Suprapubic skin (tissue), 4 donors: ENCODE results near the gene SLC22A23. TPM values are rescaled to one million over a fixed set of nuclear protein-coding genes. Genes with fewer than 3 reads are reported as not detected.

Experiments
- DNase-seq, 2 donors: peaks; one replicate each; pipeline ENCODE4 v3.0.0-alpha.2; 2019; ENCODE audit warnings: low spot score in 2 of 2
- H3K27ac ChIP-seq: fragments of 200-600 bp; sonication (generic); one replicate; pipeline ENCODE4 v1.5.1; 2019
- H3K27me3 ChIP-seq: fragments of 200-600 bp; sonication (generic); one replicate; pipeline ENCODE4 v1.5.1; 2019
- H3K36me3 ChIP-seq: fragments of 200-600 bp; sonication (generic); one replicate; pipeline ENCODE4 v1.5.1; 2019
- H3K4me1 ChIP-seq: fragments of 200-600 bp; sonication (generic); one replicate; pipeline ENCODE4 v1.5.1; 2019
- H3K4me3 ChIP-seq: fragments of 200-600 bp; sonication (generic); one replicate; pipeline ENCODE4 v1.5.1; 2019; ENCODE audit warnings: mild to moderate bottlenecking
- H3K9me3 ChIP-seq: fragments of 200-600 bp; sonication (generic); one replicate; pipeline ENCODE4 v1.5.1; 2019
- CTCF ChIP-seq, 2 donors: fragments of 200-600 bp in 1 of 2; fragments of 450-650 bp in 1 of 2; sonication (generic) in 1 of 2; IDR thresholded peaks; one replicate each; pipeline ENCODE4 v1.5.1; 2016 to 2019; ENCODE audit warnings: antibody characterized with exemption in 2 of 2, mild to moderate bottlenecking in 1 of 2, moderate library complexity in 1 of 2
- EP300 ChIP-seq: sonication (generic); formaldehyde crosslinking; IDR thresholded peaks from one replicate; pipeline ENCODE4 v1.6.1; 2017; ENCODE audit warnings: antibody characterized with exemption
- POLR2A ChIP-seq, 2 donors: fragments of 450-650 bp; IDR thresholded peaks; one replicate each; pipeline ENCODE4 v1.6.1; 2017; ENCODE audit warnings: antibody characterized with exemption in 2 of 2, mild to moderate bottlenecking in 2 of 2, moderate library complexity in 2 of 2
- POLR2AphosphoS5 ChIP-seq, 3 donors: sonication (generic); formaldehyde crosslinking; IDR thresholded peaks; one replicate each; pipeline ENCODE4 v1.6.1; 2017; ENCODE audit warnings: antibody characterized with exemption in 3 of 3
- WGBS: methylation state at CpG from one replicate; pipeline ENCODE4 v1.1.5; 2018; 5-methylcytosine and 5-hydroxymethylcytosine counted together
- total RNA-seq, 4 donors: library from RNA; depleted of rRNA; stranded (reverse); fragments of >200 nt; gene quantifications; one replicate each; pipeline ENCODE4 v1.1.0, GENCODE V29; 2016

SLC22A23 gene
- total RNA-seq, 4 donors from 2014 or later: 38.2 to 59.8 (median 48.1) TPM

- TF ChIP-seq POLR2A (IDR thresholded peaks at IDR 0.05) (no peak), CTCF (IDR thresholded peaks at IDR 0.05) (no peak), POLR2AphosphoS5 (IDR thresholded peaks at IDR 0.05) (no peak), EP300 (no peak)
- 59% methylated on average over 25 of the region's 26 CpGs for WGBS
- H3K9me3 ChIP-seq: no peaks in the 10 kb centered on the region
- H3K27me3 ChIP-seq: no peaks in the 10 kb centered on the region
- peaks cover 27% of the 10 kb centered on the region for H3K4me1 ChIP-seq
- H3K4me3 ChIP-seq: no peak overlapping the region
- no peaks in the 10 kb centered on the region for H3K36me3 ChIP-seq
- H3K27ac ChIP-seq: no peak overlapping the region
- no peak for DNase-seq
These were observed 18.4 kb downstream of the SLC22A23 start for GRCh38 chr6:3438190-3439167.

- H3K36me3 ChIP-seq: no peaks in the 10 kb centered on the region
- DNase-seq: no peak
- H3K27ac ChIP-seq: peak overlapping the region; percentile 84
- H3K9me3 ChIP-seq: no peaks in the 10 kb centered on the region
- H3K4me1 ChIP-seq: peaks cover 45% of the 10 kb centered on the region
- no peak for TF ChIP-seq POLR2A (IDR thresholded peaks at IDR 0.05)
- no peak for TF ChIP-seq CTCF (IDR thresholded peaks at IDR 0.05)
- TF ChIP-seq EP300: no peak
- no peak for TF ChIP-seq POLR2AphosphoS5 (IDR thresholded peaks at IDR 0.05)
- 51% methylated on average over 4 of the region's 4 CpGs for WGBS
- H3K4me3 ChIP-seq: no peak overlapping the region
- no peaks in the 10 kb centered on the region for H3K27me3 ChIP-seq
These were observed 23.8 kb downstream of the SLC22A23 start for GRCh38 chr6:3433005-3433404.

- H3K9me3 ChIP-seq: no peaks in the 10 kb centered on the region
- 72% methylated on average over 7 of the region's 7 CpGs for WGBS
- H3K27ac ChIP-seq: peak overlapping the region; percentile 84
- H3K27me3 ChIP-seq: no peaks in the 10 kb centered on the region
- H3K4me3 ChIP-seq: no peak overlapping the region
- TF ChIP-seq EP300: no peak
- TF ChIP-seq CTCF (IDR thresholded peaks at IDR 0.05): no peak
- TF ChIP-seq POLR2A (IDR thresholded peaks at IDR 0.05): no peak
- TF ChIP-seq POLR2AphosphoS5 (IDR thresholded peaks at IDR 0.05): no peak
- no peaks in the 10 kb centered on the region for H3K36me3 ChIP-seq
- peaks cover 49% of the 10 kb centered on the region for H3K4me1 ChIP-seq
- DNase-seq: peak in 1 of 2 donors; percentile 27
These were observed 24.4 kb downstream of the SLC22A23 start for GRCh38 chr6:3432416-3432815.

GRCh38 chr6:3431994-3432393, 24.9 kb downstream of the SLC22A23 start:
- Histone ChIP-seq H3K27ac (peak overlapping the region; percentile 84), H3K27me3 (no peaks in the 10 kb centered on the region), H3K36me3 (no peaks in the 10 kb centered on the region), H3K4me1 (peaks cover 53% of the 10 kb centered on the region), H3K9me3 (no peaks in the 10 kb centered on the region), H3K4me3 (no peak overlapping the region)
- peak in 1 of 2 donors; percentile 40 for DNase-seq
- 52% methylated on average over 6 of the region's 8 CpGs for WGBS
- TF ChIP-seq CTCF (IDR thresholded peaks at IDR 0.05): no peak
- TF ChIP-seq POLR2AphosphoS5 (IDR thresholded peaks at IDR 0.05): no peak
- TF ChIP-seq POLR2A (IDR thresholded peaks at IDR 0.05): no peak
- TF ChIP-seq EP300: no peak

- no peak for DNase-seq
- Histone ChIP-seq H3K27ac (peak overlapping the region; percentile 82), H3K4me1 (peaks cover 67% of the 10 kb centered on the region), H3K36me3 (no peaks in the 10 kb centered on the region), H3K9me3 (no peaks in the 10 kb centered on the region), H3K4me3 (no peak overlapping the region), H3K27me3 (no peaks in the 10 kb centered on the region)
- WGBS: 97% methylated on average over 3 of the region's 3 CpGs
- TF ChIP-seq EP300: no peak
- no peak for TF ChIP-seq POLR2A (IDR thresholded peaks at IDR 0.05)
- TF ChIP-seq CTCF (IDR thresholded peaks at IDR 0.05): no peak
- TF ChIP-seq POLR2AphosphoS5 (IDR thresholded peaks at IDR 0.05): no peak
These were observed 27.6 kb downstream of the SLC22A23 start for GRCh38 chr6:3429211-3429610.
